ENCODE results near the gene DHX35.

GRCh38 chr20:38965264-38965663 is 3.1 kb downstream of the DHX35 start:
- TF ChIP-seq ZNF362 (tag by site-specific recombination; IDR thresholded peaks at IDR 0.05) (no peak), ZNF274 (IDR thresholded peaks at IDR 0.05; ENCODE audit: low read length) (no peak), ZNF274 (tag by site-specific recombination; IDR thresholded peaks at IDR 0.05; ENCODE audit: borderline replicate concordance) (no peak), ZNF324 (tag by site-specific recombination; IDR thresholded peaks at IDR 0.05) (no peak), OVOL3 (tag by site-specific recombination; IDR thresholded peaks at IDR 0.05) (no peak), CTCF (tag by site-specific recombination; IDR thresholded peaks at IDR 0.05) (no peak), FEZF1 (tag by site-specific recombination; IDR thresholded peaks at IDR 0.05) (no peak), ZNF549 (tag by site-specific recombination; IDR thresholded peaks at IDR 0.05) (no peak), ZNF670 (tag by site-specific recombination; IDR thresholded peaks at IDR 0.05; ENCODE audit: low read depth) (no peak)

All from HEK293 (cell line).